HG02885 (cell line): ENCODE results near the gene PPL.

Experiments
- ATAC-seq: cut with Tn5 transposase; IDR thresholded peaks from one replicate; pipeline ENCODE4 v1.9.1; 2021; ENCODE audit warnings: mild to moderate bottlenecking; ENCODE audit not compliant: unreplicated experiment, poor library complexity

Gene PPL

DNA sequence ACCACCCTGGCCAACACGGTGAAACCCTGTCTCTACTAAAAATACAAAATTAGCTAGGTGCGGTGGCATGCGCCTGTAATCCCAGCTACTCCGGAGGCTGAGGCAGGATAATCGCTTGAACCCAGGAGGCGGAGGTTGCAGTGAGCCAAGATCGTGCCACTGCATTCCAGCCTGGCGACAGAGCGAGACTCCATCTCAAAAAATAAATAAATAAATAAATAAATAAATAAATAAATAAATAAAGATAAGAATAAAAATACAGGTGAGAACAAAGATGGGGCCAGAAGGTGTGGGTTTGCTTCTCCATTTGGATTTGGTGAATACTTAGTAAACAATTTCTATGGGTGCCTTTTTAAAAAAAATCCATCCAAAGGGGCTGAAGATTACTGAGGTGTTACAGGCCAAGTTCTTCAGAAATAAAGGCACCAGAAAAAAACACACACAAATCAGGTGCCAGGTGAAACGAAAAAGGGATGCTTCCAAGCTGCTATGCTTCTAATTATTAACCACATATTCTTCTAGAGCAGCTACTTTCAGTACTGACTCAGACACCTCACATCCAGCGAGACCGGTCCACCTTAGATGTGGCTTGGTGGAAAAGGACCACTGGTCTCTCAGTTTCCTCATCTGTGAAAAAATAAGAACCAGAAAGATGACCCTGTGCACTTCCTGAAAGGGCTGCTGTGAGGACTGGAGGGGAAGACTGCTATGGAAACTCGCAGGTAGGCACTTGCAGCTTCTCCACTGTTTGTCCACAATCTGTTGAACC is 99.0 kb downstream of the PPL start:
- ATAC-seq, result no peak

DNA sequence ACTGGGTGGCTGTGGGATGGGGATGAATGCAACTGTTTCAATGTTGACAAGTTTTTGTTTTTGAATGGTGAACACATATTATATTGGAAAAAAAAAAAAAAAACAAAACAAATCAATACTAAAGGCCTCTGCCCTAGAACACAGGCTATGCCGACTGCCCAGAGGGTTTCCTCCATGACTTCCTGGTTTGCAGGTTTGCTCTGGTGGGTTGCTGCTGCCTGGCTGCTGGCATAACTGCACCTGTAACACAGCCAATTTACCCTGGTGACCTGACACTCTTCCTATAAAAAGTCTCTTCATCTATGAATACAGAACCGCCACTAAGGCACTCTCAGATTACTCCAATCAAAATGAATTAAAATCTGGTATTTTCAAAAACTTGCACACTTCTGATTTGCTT is 100.2 kb downstream of the PPL start:
- ATAC-seq, result no peak

- no peak for ATAC-seq
Observed at GRCh38 chr16:4833584-4833983, 103.4 kb downstream of the PPL start.

DNA sequence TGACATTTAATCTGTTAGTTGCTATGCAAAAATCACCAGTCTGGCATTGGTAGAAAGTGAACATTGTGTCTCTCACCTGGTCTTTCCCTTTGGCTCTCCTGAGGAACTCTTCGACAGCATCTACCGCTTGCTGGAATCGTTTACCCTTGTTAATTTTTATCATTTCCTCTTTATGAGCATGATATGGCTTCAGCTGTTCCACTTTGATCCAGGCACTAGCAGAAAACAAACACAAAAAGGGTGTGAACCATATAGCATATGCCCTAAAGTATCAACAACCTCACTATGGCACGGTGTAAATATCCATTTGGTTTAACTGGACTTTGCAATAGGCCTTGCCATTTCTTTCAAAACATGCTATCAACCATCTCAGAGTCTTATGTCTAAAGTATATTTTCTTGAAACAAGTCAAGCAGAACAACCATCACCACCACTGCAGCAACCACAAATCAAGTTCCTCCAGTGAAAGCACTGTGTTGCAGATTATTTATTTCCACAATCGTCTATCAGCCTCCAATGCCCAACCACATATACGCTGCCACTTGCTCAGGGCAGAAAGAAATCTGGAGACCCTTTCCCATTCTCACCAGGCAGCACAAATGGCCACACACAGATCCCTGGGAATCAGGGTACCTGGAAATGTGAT is 104.1 kb downstream of the PPL start:
- ATAC-seq, result no peak
